OCI-LY3 (cell line): Measurements from ENCODE around the gene ZNF263.

ENCODE experiments used
- H2AFZ ChIP-seq: fragments of 200-600, 300-600 bp; shearing (Covaris generic); 2 replicates; pipeline ENCODE4 v1.6.0; 2014; ENCODE audit warnings: antibody characterized with exemption, low read depth, low read length
- H3K27ac ChIP-seq: fragments of 200-600, 300-600 bp; sonication (generic); 2 replicates; pipeline ENCODE4 v1.5.1; 2014; ENCODE audit warnings: mild to moderate bottlenecking, low read length, moderate library complexity, mixed read lengths
- H3K27me3 ChIP-seq: fragments of 200-600, 300-600 bp; sonication (generic); 2 replicates; pipeline ENCODE4 v1.6.1; 2014; ENCODE audit warnings: low read depth, low read length, mixed read lengths
- H3K36me3 ChIP-seq: fragments of 200-600, 300-600 bp; sonication (generic); replicated peaks from 2 replicates; pipeline ENCODE3; 2014; ENCODE audit warnings: low read depth, low read length, mixed read lengths
- H3K4me1 ChIP-seq: fragments of 300-600, 200-600 bp; sonication (generic); 2 replicates; pipeline ENCODE4 v1.6.1; 2014; ENCODE audit warnings: low read length, mixed read lengths
- H3K4me2 ChIP-seq: fragments of 200-600, 300-600 bp; sonication (generic); 2 replicates; pipeline ENCODE4 v1.6.1; 2014; ENCODE audit warnings: low read length, mixed read lengths
- H3K4me3 ChIP-seq: fragments of 300-600, 200-600 bp; sonication (generic); 2 replicates; pipeline ENCODE4 v1.5.1; 2014; ENCODE audit warnings: antibody characterized with exemption, mild to moderate bottlenecking, low read length, moderate library complexity
- H3K79me2 ChIP-seq: fragments of 300-600, 200-600 bp; shearing (Covaris generic); 2 replicates; pipeline ENCODE4 v1.6.1; 2014; ENCODE audit warnings: mild to moderate bottlenecking, low read length, mixed read lengths
- H3K9ac ChIP-seq: fragments of 300-600, 200-600 bp; shearing (Covaris generic); 2 replicates; pipeline ENCODE4 v1.6.0; 2014; ENCODE audit warnings: mild to moderate bottlenecking, low read length, moderate library complexity
- H3K9me3 ChIP-seq: fragments of 200-600, 300-600 bp; shearing (Covaris generic); 2 replicates; pipeline ENCODE4 v1.6.1; 2014; ENCODE audit warnings: low read length, mixed read lengths; ENCODE audit not compliant: insufficient read depth
- H4K20me1 ChIP-seq: fragments of 200-600, 300-600 bp; sonication (generic); 2 replicates; pipeline ENCODE4 v1.6.1; 2016; ENCODE audit warnings: low read length, mixed read lengths; ENCODE audit not compliant: insufficient read depth
- CTCF ChIP-seq: fragments of 200-600, 300-600 bp; sonication (generic); IDR thresholded peaks from 2 replicates; pipeline ENCODE4 v1.5.1; 2014; ENCODE audit warnings: antibody characterized with exemption, low read length, low read depth
- EZH2phosphoT487 ChIP-seq: fragments of 200-600 bp; shearing (Covaris generic); IDR thresholded peaks from 2 replicates; pipeline ENCODE4 v1.6.1; 2018; ENCODE audit warnings: antibody characterized with exemption, mixed run types, low read depth

Gene ZNF263

DNA sequence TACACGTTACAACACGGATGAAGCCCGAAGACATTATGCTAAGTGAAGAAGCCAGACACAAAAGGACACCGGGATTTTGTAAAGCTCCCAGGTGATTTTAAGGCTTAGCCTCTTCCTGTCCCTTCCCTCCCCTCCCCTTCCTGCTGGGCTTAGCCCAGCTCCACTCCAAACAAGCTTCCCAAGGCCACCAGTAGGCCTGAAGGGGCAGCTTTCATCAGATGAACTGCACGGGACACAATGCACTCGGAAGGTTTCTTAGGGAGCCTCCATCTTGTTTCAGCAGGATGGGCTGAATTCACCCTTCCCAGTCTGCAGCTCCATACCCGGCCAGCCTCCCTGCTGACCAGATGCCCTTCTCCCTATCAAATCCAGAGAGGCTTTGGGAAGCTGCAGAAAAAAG lies 37.3 kb upstream of the ZNF263 start:
- Histone ChIP-seq H3K36me3 (no peaks in the 10 kb centered on the region), H3K27ac (no peak overlapping the region), H3K4me2 (no peak overlapping the region), H2AFZ (no peak overlapping the region), H3K4me1 (no peaks in the 10 kb centered on the region), H4K20me1 (no peaks in the 10 kb centered on the region), H3K79me2 (no peaks in the 10 kb centered on the region), H3K9me3 (no peaks in the 10 kb centered on the region), H3K4me3 (no peak overlapping the region), H3K9ac (no peak overlapping the region), H3K27me3 (no peaks in the 10 kb centered on the region)
- TF ChIP-seq CTCF (no peak), EZH2phosphoT487 (no peak)

DNA sequence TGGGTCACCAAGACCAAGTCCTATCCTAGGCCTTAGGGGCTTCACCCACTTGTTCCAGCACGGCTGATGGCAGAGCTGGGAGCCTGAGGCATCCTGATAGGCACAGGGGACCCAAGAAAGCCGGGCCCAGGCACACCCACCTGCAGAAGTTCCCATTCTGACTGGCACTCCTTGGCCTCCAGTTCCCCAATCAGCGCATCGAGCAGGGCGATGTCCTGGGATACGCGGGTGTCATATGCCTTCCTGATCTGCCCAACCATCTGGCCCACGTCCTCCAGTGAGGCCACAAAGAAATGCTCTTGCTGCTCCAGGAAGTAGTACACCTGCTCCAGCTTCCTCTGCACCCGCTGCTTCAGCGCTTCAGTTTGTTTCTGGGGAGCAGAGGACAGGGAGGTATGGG lies 36.4 kb upstream of the ZNF263 start:
- Histone ChIP-seq H3K79me2 (no peaks in the 10 kb centered on the region), H3K27ac (no peak overlapping the region), H3K4me2 (no peak overlapping the region), H3K4me1 (no peaks in the 10 kb centered on the region), H3K36me3 (no peaks in the 10 kb centered on the region), H3K4me3 (no peak overlapping the region), H3K9ac (no peak overlapping the region), H3K9me3 (no peaks in the 10 kb centered on the region), H3K27me3 (no peaks in the 10 kb centered on the region), H2AFZ (no peak overlapping the region), H4K20me1 (no peaks in the 10 kb centered on the region)
- TF ChIP-seq EZH2phosphoT487 (no peak), CTCF (no peak)

- no peaks in the 10 kb centered on the region for H3K4me1 ChIP-seq
Observed at GRCh38 chr16:3248596-3248995, 34.7 kb upstream of the ZNF263 start.

DNA sequence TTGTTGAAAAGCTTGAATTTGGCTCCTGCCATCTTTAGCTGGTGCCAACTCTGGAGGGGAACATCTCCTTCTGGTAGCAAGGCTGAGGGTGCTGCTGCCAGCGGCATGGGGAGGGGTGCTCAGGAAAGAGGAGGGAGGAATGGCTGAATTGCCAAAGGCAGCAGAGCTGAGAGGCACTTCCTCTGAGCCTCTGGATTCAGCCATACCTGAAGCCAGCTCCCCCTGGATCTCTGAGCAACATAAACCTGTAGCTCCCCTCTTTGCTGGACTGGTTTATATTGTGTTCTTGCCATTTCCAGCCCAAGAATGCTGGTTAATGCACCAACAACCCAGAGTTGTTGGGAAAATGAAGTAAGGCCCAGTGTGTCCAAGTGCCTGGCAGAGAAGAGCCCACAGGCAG lies 34.3 kb upstream of the ZNF263 start:
- no peaks in the 10 kb centered on the region for H3K36me3 ChIP-seq
- no peak overlapping the region for H3K27ac ChIP-seq
- no peak for TF ChIP-seq EZH2phosphoT487
- TF ChIP-seq CTCF, result no peak
- no peak overlapping the region for H2AFZ ChIP-seq
- no peaks in the 10 kb centered on the region for H4K20me1 ChIP-seq
- H3K4me1 ChIP-seq, result no peaks in the 10 kb centered on the region
- no peak overlapping the region for H3K9ac ChIP-seq
- no peaks in the 10 kb centered on the region for H3K79me2 ChIP-seq
- H3K4me3 ChIP-seq, result no peak overlapping the region
- H3K9me3 ChIP-seq, result no peaks in the 10 kb centered on the region
- no peaks in the 10 kb centered on the region for H3K27me3 ChIP-seq
- H3K4me2 ChIP-seq, result no peak overlapping the region

More at GRCh38 chr16:3248596-3248995, 34.7 kb upstream of the ZNF263 start:
- no peak overlapping the region for H3K9ac ChIP-seq
- no peaks in the 10 kb centered on the region for H3K27me3 ChIP-seq
- no peak overlapping the region for H3K27ac ChIP-seq
- H3K36me3 ChIP-seq, result no peaks in the 10 kb centered on the region
- H3K9me3 ChIP-seq, result no peaks in the 10 kb centered on the region
- no peak overlapping the region for H3K4me3 ChIP-seq
- no peaks in the 10 kb centered on the region for H3K79me2 ChIP-seq
- no peak overlapping the region for H3K4me2 ChIP-seq
- TF ChIP-seq CTCF (no peak), EZH2phosphoT487 (no peak)
- no peaks in the 10 kb centered on the region for H4K20me1 ChIP-seq
- H2AFZ ChIP-seq, result no peak overlapping the region
